Lung (tissue), 5 donors: ENCODE data around the gene ACSF2. TPM values are rescaled to one million over a fixed set of nuclear protein-coding genes. Genes with fewer than 3 reads are reported as not detected.

ENCODE experiments used
- polyA plus RNA-seq, 2 donors: library from polyadenylated mRNA; stranded (reverse); fragments of 200-250 nt; gene quantifications; one replicate each; pipeline ENCODE4 v1.2.1, GENCODE V29; 2013
- small RNA-seq: library from RNA; depleted of rRNA; stranded (forward); fragments of <200 nt; gene quantifications from one replicate; pipeline ENCODE3, GENCODE V24; 2014; ENCODE audit warnings: low replicate concordance
- total RNA-seq, 2 donors: library from RNA; depleted of rRNA in 1 of 2; stranded (reverse); fragments of >200 nt in 1 of 2; gene quantifications; one replicate each; pipeline ENCODE4 v1.2.1, GENCODE V29; 2014 to 2021
- donor health status: Bipolar disorder and iron deficiency.
- donor health status: healthy.
- donor health status: DM: yes; HTN: yes; CAD: no.

ACSF2 gene
- total and polyA plus RNA-seq, 4 donors = 23.5 to 79.2 (median 70.9) TPM

Small RNAs within 50 kb of the gene (small RNA-seq; reads per million reads assigned to genes)
- not detected for gene RF00019

Other genes starting within 250 kb of the ACSF2 start
- gene COL1A1, start 224.6 kb upstream of the ACSF2 start, total RNA-seq = 1,000 to 10,000 TPM in 1 of 2 donors, 100 to 1,000 TPM in 1; 443 to 1,330 TPM
- 100 to 1,000 TPM in 1 of 2 donors, 10 to 100 TPM in 1; 30.5 to 122 TPM for gene COL1A1, start 224.6 kb upstream of the ACSF2 start, polyA plus RNA-seq
- 1 to 10 TPM in 1 of 2 donors, under 1 TPM in 1; 0.63 to 8.0 TPM for gene TMEM92, start 151.8 kb upstream of the ACSF2 start, total RNA-seq
- gene TMEM92, start 151.8 kb upstream of the ACSF2 start, polyA plus RNA-seq = 1 to 10 TPM; 5.6 to 6.2 TPM
- gene XYLT2, start 80.1 kb upstream of the ACSF2 start, total RNA-seq = 10 to 100 TPM; 20.9 to 28.5 TPM
- gene XYLT2, start 80.1 kb upstream of the ACSF2 start, polyA plus RNA-seq = 10 to 100 TPM in 1 of 2 donors, 1 to 10 TPM in 1; 9.6 to 11.5 TPM
- 10 to 100 TPM; 33.5 to 58.1 TPM for gene MRPL27, start 53.0 kb upstream of the ACSF2 start, total RNA-seq
- gene MRPL27, start 53.0 kb upstream of the ACSF2 start, polyA plus RNA-seq = 100 to 1,000 TPM in 1 of 2 donors, 10 to 100 TPM in 1; 98.6 to 176 TPM
- gene EME1, start 53.0 kb upstream of the ACSF2 start, total RNA-seq = 1 to 10 TPM; 1.5 to 2.8 TPM
- 1 to 10 TPM in 1 of 2 donors, under 1 TPM in 1; 0.55 to 2.1 TPM for gene EME1, start 53.0 kb upstream of the ACSF2 start, polyA plus RNA-seq
- gene LRRC59, start 28.7 kb upstream of the ACSF2 start, total RNA-seq = 100 to 1,000 TPM in 1 of 2 donors, 10 to 100 TPM in 1; 43.8 to 117 TPM
- 100 to 1,000 TPM in 1 of 2 donors, 10 to 100 TPM in 1; 46.8 to 112 TPM for gene LRRC59, start 28.7 kb upstream of the ACSF2 start, polyA plus RNA-seq
- gene CHAD, start 42.7 kb downstream of the ACSF2 start, total RNA-seq = under 1 TPM in 1 of 2 donors, not detected in 1; 0.37 TPM
- under 1 TPM; 0.14 to 0.35 TPM for gene CHAD, start 42.7 kb downstream of the ACSF2 start, polyA plus RNA-seq
- gene RSAD1, start 52.6 kb downstream of the ACSF2 start, total RNA-seq = 10 to 100 TPM; 31.2 to 43.2 TPM
- 10 to 100 TPM; 20.1 to 28.5 TPM for gene RSAD1, start 52.6 kb downstream of the ACSF2 start, polyA plus RNA-seq
- gene MYCBPAP, start 82.2 kb downstream of the ACSF2 start, total RNA-seq = 1 to 10 TPM; 4.7 to 6.4 TPM
- under 1 TPM; 0.73 to 0.90 TPM for gene MYCBPAP, start 82.2 kb downstream of the ACSF2 start, polyA plus RNA-seq
- gene EPN3, start 106.5 kb downstream of the ACSF2 start, total RNA-seq = 1 to 10 TPM; 1.3 to 2.6 TPM
- 1 to 10 TPM; 2.5 to 2.6 TPM for gene EPN3, start 106.5 kb downstream of the ACSF2 start, polyA plus RNA-seq
- gene SPATA20, start 121.0 kb downstream of the ACSF2 start, total RNA-seq = 10 to 100 TPM; 32.3 to 37.8 TPM
- 10 to 100 TPM; 10.5 to 25.8 TPM for gene SPATA20, start 121.0 kb downstream of the ACSF2 start, polyA plus RNA-seq
- gene CACNA1G, start 134.5 kb downstream of the ACSF2 start, total RNA-seq = 1 to 10 TPM in 1 of 2 donors, under 1 TPM in 1; 0.31 to 3.6 TPM
- under 1 TPM; 0.14 to 0.18 TPM for gene CACNA1G, start 134.5 kb downstream of the ACSF2 start, polyA plus RNA-seq
- 10 to 100 TPM; 18.3 to 46.4 TPM for gene ABCC3, start 208.7 kb downstream of the ACSF2 start, total RNA-seq
- gene ABCC3, start 208.7 kb downstream of the ACSF2 start, polyA plus RNA-seq = 10 to 100 TPM; 10.3 to 45.7 TPM